Kidney (tissue), 14 donors: Measurements from ENCODE around the gene EPS8. TPM values are rescaled to one million over a fixed set of nuclear protein-coding genes. Genes with fewer than 3 reads are reported as not detected.

ENCODE experiments used
- DNase-seq, 5 donors: peaks; one replicate each; pipeline ENCODE4 v3.0.0-alpha.2; 2013 to 2020
- FAIRE-seq: peaks from 2 replicates; lab custom pipeline; 2012; peaks lifted over from hg19 to GRCh38; lab: Jason Lieb, UNC
- H3K27ac ChIP-seq, 2 donors: one replicate each; pipeline ENCODE4 v1.7.0; 2013; ENCODE audit warnings: low read depth in 2 of 2, low read length in 2 of 2, inconsistent platforms in 1 of 2
- H3K27me3 ChIP-seq: one replicate; pipeline ENCODE4 v1.7.1; 2013; ENCODE audit warnings: low read length, inconsistent platforms; ENCODE audit not compliant: control insufficient read depth, insufficient read depth
- H3K36me3 ChIP-seq, 3 donors: one replicate each; pipeline versions ENCODE4 v1.7.0 to v1.7.1; 2013; ENCODE audit warnings: low read length in 3 of 3, control low read depth in 1 of 3, inconsistent platforms in 1 of 3; ENCODE audit not compliant: insufficient read depth in 3 of 3, control insufficient read depth in 2 of 3
- H3K4me1 ChIP-seq, 3 donors: one replicate each; pipeline versions ENCODE4 v1.7.0 to v1.7.1; 2013; ENCODE audit warnings: low read length in 3 of 3, inconsistent platforms in 1 of 3, low read depth in 1 of 3; ENCODE audit not compliant: control insufficient read depth in 2 of 3, insufficient read depth in 2 of 3
- H3K4me3 ChIP-seq, 3 donors: one replicate each; pipeline versions ENCODE4 v1.7.0 to v1.8.1; 2013; ENCODE audit warnings: low read length in 3 of 3, control low read depth in 1 of 3, inconsistent platforms in 1 of 3
- H3K9ac ChIP-seq, 3 donors: one replicate each; pipeline versions ENCODE4 v1.7.0 to v1.7.1; 2013; ENCODE audit warnings: low read length in 3 of 3, control low read depth in 1 of 3, inconsistent platforms in 1 of 3
- H3K9me3 ChIP-seq, 3 donors: one replicate each; pipeline versions ENCODE4 v1.7.0 to v1.7.1; 2013; ENCODE audit warnings: low read length in 3 of 3, control low read depth in 1 of 3, inconsistent platforms in 1 of 3; ENCODE audit not compliant: control insufficient read depth in 2 of 3, insufficient read depth in 1 of 3
- intact Hi-C: fragments of 100-400 bp; cut with DNase I; formaldehyde crosslinking; loops from one replicate; pipeline ENCODE4 v1.11.1; 2022
- polyA plus RNA-seq: library from polyadenylated mRNA; stranded (reverse); fragments of 350-450 nt; fragmentation: Illumina TruSeq; extraction: RNeasy Lipid Tissue Mini Kit (QIAGEN cat#74804); gene quantifications from one replicate; pipeline ENCODE4 v1.2.3, GENCODE V29; 2014; ENCODE audit warnings: low read depth, low replicate concordance; ENCODE audit not compliant: insufficient read depth
- total RNA-seq: library from RNA; stranded (reverse); fragmentation: NEBNext Ultra II Directional; extraction: Animal tissue kit (Norgen Biotek cat#: 25700); gene quantifications from one replicate; pipeline ENCODE4 v1.2.1, GENCODE V29; 2021
- TF ChIP-seq, protein P1 (sequence below): IDR thresholded peaks from 3 replicates; pipeline ENCODE4 v1.5.1; 2012; ENCODE audit warnings: mild to moderate bottlenecking, moderate library complexity, borderline replicate concordance; ENCODE audit not compliant: insufficient read depth; ENCODE audit errors: extremely low read depth
- donor health status: control.
- donor health status: control.
- donor health status: control.
- donor health status: control.
- donor health status: control.
- donor health status: DM: yes; HTN: yes; CAD: no.
- donor health status: Normal renal cell carcinoma (clear cell type).

The EPS8 gene
- total and polyA plus RNA-seq, 2 donors from 2014 or later: 33.9 to 80.3 TPM

DNA sequence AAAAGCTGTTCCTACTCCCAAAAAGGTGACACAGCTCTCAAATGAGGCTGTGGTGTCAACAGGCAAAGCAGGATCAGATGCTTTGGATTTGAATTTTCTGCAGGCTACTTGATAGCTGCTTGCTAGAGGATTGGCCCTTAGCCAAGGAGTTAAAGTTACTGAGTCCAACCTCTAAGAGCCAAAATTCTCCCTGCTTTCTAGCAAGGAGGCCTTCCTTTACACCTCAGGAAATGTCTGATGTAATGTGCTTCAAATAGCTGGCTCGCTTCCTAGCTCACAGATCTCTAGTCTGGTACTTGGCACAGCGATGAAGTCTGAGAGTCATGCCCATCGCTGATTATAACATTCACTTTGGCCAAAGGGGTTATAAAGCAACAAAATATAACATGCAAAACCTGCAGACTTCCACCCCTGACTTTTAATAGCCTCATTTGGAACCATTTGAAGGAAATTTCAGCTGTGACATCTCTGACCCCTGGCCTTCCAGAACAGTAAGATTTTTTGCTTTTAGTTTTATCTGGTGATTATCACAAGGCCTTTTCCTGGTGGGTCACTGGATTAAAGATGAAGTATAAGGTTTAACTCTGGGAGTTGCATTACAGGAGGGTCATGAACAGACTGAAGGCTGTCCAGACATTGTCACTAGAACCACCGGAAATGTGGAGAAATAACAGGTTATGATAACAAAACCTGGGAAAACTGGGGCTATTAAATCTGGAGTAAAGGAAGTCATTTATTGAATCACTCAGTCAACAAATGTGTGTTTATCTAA lies 189.7 kb downstream of the EPS8 start:
- DNase-seq: peak in 2 of 5 donors; percentile 46 to 76
- H3K4me1 ChIP-seq: peaks cover 0 to 8% (median 4%) of the 10 kb centered on the region in 3 donors
- FAIRE-seq: no peak

DNA sequence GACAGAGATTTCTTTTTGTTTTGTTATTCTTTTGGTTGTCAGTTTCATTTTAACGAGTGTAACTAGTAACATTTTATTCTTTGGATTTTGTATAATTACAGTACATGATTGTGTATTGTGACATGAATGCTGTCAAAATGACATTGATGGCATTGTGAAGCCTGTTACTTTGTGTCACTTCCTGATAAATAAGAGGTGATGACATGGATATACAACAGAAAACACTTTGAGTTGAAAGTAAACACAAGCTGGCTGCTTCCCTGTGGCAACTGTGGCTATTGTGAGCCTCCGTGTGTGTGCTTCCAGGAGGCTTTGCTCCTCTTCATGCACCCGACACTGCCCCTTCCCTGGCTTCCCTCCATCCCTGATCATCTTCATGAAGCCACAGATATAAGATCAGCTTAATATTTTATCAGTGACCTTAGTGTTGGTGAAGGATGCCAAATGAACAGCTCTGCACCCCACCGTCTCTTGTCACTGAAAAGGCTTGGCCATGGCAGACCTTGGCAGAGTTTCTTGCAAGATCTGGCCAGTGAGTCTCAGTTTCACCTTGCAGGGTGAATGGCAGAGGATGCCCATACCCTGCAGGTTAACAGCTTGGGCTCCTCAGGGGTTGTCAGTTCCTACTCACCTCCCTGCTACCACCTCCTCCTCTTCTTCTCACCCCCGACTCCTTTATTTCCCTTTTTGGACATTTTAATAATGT lies 191.9 kb downstream of the EPS8 start:
- Histone ChIP-seq H3K9me3 (no peaks in the 10 kb centered on the region), H3K27me3 (no peaks in the 10 kb centered on the region), H3K4me1 (peaks cover 0 to 8% (median 4%) of the 10 kb centered on the region in 3 donors), H3K4me3 (no peak overlapping the region), H3K36me3 (no peaks in the 10 kb centered on the region), H3K9ac (no peak overlapping the region), H3K27ac (no peak overlapping the region)
- TF ChIP-seq, protein P1, sequence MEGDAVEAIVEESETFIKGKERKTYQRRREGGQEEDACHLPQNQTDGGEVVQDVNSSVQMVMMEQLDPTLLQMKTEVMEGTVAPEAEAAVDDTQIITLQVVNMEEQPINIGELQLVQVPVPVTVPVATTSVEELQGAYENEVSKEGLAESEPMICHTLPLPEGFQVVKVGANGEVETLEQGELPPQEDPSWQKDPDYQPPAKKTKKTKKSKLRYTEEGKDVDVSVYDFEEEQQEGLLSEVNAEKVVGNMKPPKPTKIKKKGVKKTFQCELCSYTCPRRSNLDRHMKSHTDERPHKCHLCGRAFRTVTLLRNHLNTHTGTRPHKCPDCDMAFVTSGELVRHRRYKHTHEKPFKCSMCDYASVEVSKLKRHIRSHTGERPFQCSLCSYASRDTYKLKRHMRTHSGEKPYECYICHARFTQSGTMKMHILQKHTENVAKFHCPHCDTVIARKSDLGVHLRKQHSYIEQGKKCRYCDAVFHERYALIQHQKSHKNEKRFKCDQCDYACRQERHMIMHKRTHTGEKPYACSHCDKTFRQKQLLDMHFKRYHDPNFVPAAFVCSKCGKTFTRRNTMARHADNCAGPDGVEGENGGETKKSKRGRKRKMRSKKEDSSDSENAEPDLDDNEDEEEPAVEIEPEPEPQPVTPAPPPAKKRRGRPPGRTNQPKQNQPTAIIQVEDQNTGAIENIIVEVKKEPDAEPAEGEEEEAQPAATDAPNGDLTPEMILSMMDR: no peak
- DNase-seq: no peak
- intact Hi-C loops: no loop called here
- no peak for FAIRE-seq

More for the DNA sequence above, 189.7 kb downstream of the EPS8 start:
- TF ChIP-seq, protein P1: no peak
- Histone ChIP-seq H3K36me3 (no peaks in the 10 kb centered on the region), H3K27me3 (no peaks in the 10 kb centered on the region), H3K9ac (no peak overlapping the region), H3K27ac (peak overlapping the region in 1 of 2 donors; percentile 33), H3K9me3 (no peaks in the 10 kb centered on the region), H3K4me3 (no peak overlapping the region)
- intact Hi-C loops: no loop called here

DNA sequence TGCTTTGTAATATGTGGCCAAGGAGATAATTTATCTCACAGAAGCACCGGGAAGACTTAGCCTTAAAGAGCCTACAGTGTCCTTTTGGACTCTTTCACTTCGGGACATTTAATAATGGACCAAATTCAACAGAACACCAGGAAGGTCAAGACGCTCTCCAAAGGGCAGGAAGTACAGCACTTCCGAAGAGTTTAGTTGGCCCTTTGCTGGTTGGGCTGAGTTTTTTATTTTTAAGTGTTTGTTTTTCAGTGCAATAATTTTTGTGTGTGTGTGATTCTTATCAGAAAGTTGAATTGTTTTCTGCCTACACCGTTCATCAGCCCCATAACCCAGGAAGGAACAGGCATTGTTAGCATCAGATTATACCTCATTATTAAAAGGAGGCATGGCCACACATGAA lies 193.0 kb downstream of the EPS8 start:
- no peaks in the 10 kb centered on the region for H3K36me3 ChIP-seq
- H3K9me3 ChIP-seq: no peaks in the 10 kb centered on the region
- H3K27ac ChIP-seq: no peak overlapping the region
- H3K4me1 ChIP-seq: peaks cover 0 to 8% (median 2%) of the 10 kb centered on the region in 3 donors
- no peak overlapping the region for H3K4me3 ChIP-seq
- no peaks in the 10 kb centered on the region for H3K27me3 ChIP-seq
- no peak overlapping the region for H3K9ac ChIP-seq
- TF ChIP-seq, protein P1: no peak
- FAIRE-seq (peak; percentile 13), DNase-seq (no peak)
- intact Hi-C loops: no loop called here
